WTC11 (cell line): Measurements from ENCODE around the gene NPSR1. TPM values are rescaled to one million over a fixed set of nuclear protein-coding genes. Genes with fewer than 3 reads are reported as not detected.
"Not testable (repeated sequence)": the region's sequence is repeated elsewhere in the genome, so short reads cannot be mapped to it uniquely, and the experiment has no call there.

ENCODE experiments used
- ATAC-seq: fragments of 200-7000 bp; cut with Tn5 transposase; 2 replicates; pipeline ENCODE4 v1.10.0; 2021; ENCODE audit warnings: mild to moderate bottlenecking, moderate library complexity
- CTCF ChIA-PET: fragments of 300-600 bp; sonication (Branson Sonifier 250); formaldehyde crosslinking; loops from one replicate; lab custom pipeline; 2021; ENCODE audit warnings: antibody characterized with exemption; lab: Charles Lee
- POLR2A ChIA-PET: fragments of 350-600 bp; sonication (Branson Sonifier 250); formaldehyde crosslinking; loops from one replicate; lab custom pipeline; 2021; ENCODE audit warnings: antibody characterized with exemption; lab: Charles Lee
- DNase-seq: peaks from one replicate; pipeline ENCODE4 v3.0.0; 2021; ENCODE audit warnings: low spot score
- H3K27ac Mint-ChIP-seq: 2 replicates; pipeline ENCODE4 v1.8.0; 2021; ENCODE audit warnings: mixed read lengths
- H3K27me3 Mint-ChIP-seq: 2 replicates; pipeline ENCODE4 v1.8.0; 2021; ENCODE audit warnings: low read depth, mild to moderate bottlenecking, moderate library complexity, mixed read lengths
- H3K36me3 Mint-ChIP-seq: 2 replicates; pipeline ENCODE4 v1.8.0; 2021; ENCODE audit warnings: mixed read lengths
- H3K4me1 Mint-ChIP-seq: 2 replicates; pipeline ENCODE4 v1.8.0; 2022; ENCODE audit warnings: mixed read lengths
- H3K4me3 Mint-ChIP-seq: 2 replicates; pipeline ENCODE4 v1.8.0; 2021; ENCODE audit warnings: mild to moderate bottlenecking, moderate library complexity, mixed read lengths
- H3K9me3 Mint-ChIP-seq: 2 replicates; pipeline ENCODE4 v1.8.0; 2021; ENCODE audit warnings: mixed read lengths
- CBFB ChIP-seq: sonication (generic); formaldehyde crosslinking; IDR thresholded peaks from 2 replicates; pipeline ENCODE4 v1.8.1; 2022; ENCODE audit warnings: mild to moderate bottlenecking, low read depth, missing genetic modification reagents
- ETV6 ChIP-seq: sonication (generic); formaldehyde crosslinking; IDR thresholded peaks from 2 replicates; pipeline ENCODE4 v1.8.1; 2022; ENCODE audit warnings: mild to moderate bottlenecking, missing genetic modification reagents
- FOXK1 ChIP-seq: sonication (generic); formaldehyde crosslinking; IDR thresholded peaks from 2 replicates; pipeline ENCODE4 v1.8.0; 2022; ENCODE audit warnings: mild to moderate bottlenecking, moderate library complexity, missing genetic modification reagents
- FOXP1 ChIP-seq: sonication (generic); formaldehyde crosslinking; IDR thresholded peaks from 2 replicates; pipeline ENCODE4 v1.8.0; 2022; ENCODE audit warnings: missing genetic modification reagents, mild to moderate bottlenecking, moderate library complexity, borderline replicate concordance
- NR1H2 ChIP-seq: sonication (generic); formaldehyde crosslinking; IDR thresholded peaks from 2 replicates; pipeline ENCODE4 v1.9.0; 2021; ENCODE audit warnings: mild to moderate bottlenecking, moderate library complexity, missing genetic modification reagents
- PRRX2 ChIP-seq: fragments of 250-450 bp; sonication (Bioruptor Pico); IDR thresholded peaks from 2 replicates; pipeline ENCODE4 v1.8.0; 2021; ENCODE audit warnings: mild to moderate bottlenecking
- SMAD4 ChIP-seq: sonication (generic); formaldehyde crosslinking; IDR thresholded peaks from 2 replicates; pipeline ENCODE4 v1.8.0; 2022; ENCODE audit warnings: mild to moderate bottlenecking, missing genetic modification reagents
- TCF7 ChIP-seq: sonication (generic); formaldehyde crosslinking; IDR thresholded peaks from 2 replicates; pipeline ENCODE4 v1.8.0; 2022; ENCODE audit warnings: mild to moderate bottlenecking, low read depth, missing genetic modification reagents, moderate library complexity
- ZBTB21 ChIP-seq: sonication (generic); formaldehyde crosslinking; IDR thresholded peaks from 2 replicates; pipeline ENCODE4 v1.8.1; 2023; ENCODE audit warnings: mild to moderate bottlenecking, missing genetic modification reagents, borderline replicate concordance
- ZNF317 ChIP-seq: sonication (generic); formaldehyde crosslinking; IDR thresholded peaks from 2 replicates; pipeline ENCODE4 v1.8.1; 2023; ENCODE audit warnings: low read depth, mild to moderate bottlenecking, moderate library complexity, missing genetic modification reagents, borderline replicate concordance
- total RNA-seq: library from RNA; stranded (reverse); gene quantifications from 3 replicates; pipeline ENCODE4 v1.2.3, GENCODE V29; 2021
- TF ChIP-seq, protein P1 (sequence below): sonication (generic); formaldehyde crosslinking; IDR thresholded peaks from 2 replicates; pipeline ENCODE4 v1.8.0; 2023; ENCODE audit warnings: mild to moderate bottlenecking, missing genetic modification reagents
- TF ChIP-seq, protein P2 (sequence below): fragments of 250-450 bp; sonication (Bioruptor Pico); IDR thresholded peaks from 2 replicates; pipeline ENCODE4 v1.8.0; 2021; ENCODE audit warnings: mild to moderate bottlenecking
- TF ChIP-seq, protein P3 (sequence below): sonication (generic); formaldehyde crosslinking; IDR thresholded peaks from 2 replicates; pipeline ENCODE4 v1.8.1; 2023; ENCODE audit warnings: mild to moderate bottlenecking, missing genetic modification reagents, borderline replicate concordance
- TF ChIP-seq, protein P4 (sequence below): sonication (generic); formaldehyde crosslinking; IDR thresholded peaks from 2 replicates; pipeline ENCODE4 v1.8.0; 2022; ENCODE audit warnings: missing genetic modification reagents
- TF ChIP-seq, protein P5 (sequence below): sonication (generic); formaldehyde crosslinking; conservative IDR thresholded peaks from 2 replicates; pipeline ENCODE4 v1.8.1; 2023; ENCODE audit warnings: mild to moderate bottlenecking, low read depth, missing genetic modification reagents, moderate library complexity
- TF ChIP-seq, protein P6 (sequence below): fragments of 250-450 bp; sonication (Bioruptor Pico); IDR thresholded peaks from 2 replicates; pipeline ENCODE4 v1.9.0; 2021; ENCODE audit warnings: moderate library complexity, mild to moderate bottlenecking, inconsistent platforms, borderline replicate concordance
- TF ChIP-seq, protein P7 (sequence below): fragments of 250-450 bp; sonication (Bioruptor Pico); IDR thresholded peaks from 2 replicates; pipeline ENCODE4 v1.9.0; 2021; ENCODE audit warnings: mild to moderate bottlenecking

Gene NPSR1
- total RNA-seq, 1 experiment from 2014 or later: not detected

DNA sequence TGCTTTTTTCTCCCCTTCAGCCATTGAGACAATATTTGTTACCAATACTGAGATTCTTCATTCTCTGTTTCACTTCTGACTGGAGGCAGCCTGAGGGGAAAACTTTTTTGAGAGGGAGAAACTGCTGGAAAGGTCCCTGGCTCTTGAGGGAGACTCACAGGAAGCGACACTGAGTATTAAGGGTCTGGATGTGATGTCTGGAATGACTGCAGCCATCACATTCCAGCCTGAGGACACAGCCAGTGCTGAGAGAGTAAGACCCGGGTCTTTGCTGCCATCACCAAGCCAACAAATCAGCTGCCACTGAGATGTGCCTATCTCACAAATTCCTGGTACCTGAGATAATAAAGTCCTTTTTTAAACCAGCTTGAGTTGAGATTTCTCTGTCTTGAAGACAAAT lies 221.9 kb downstream of the NPSR1 start:
- POLR2A ChIA-PET: no interaction called here
- ATAC-seq (no peak; the same call in 1 of the 2 replicates), DNase-seq (no peak)
- Mint-ChIP-seq H3K9me3 (peaks cover 41% of the 10 kb centered on the region), H3K36me3 (peaks cover 36% of the 10 kb centered on the region), H3K27me3 (peaks cover 4% of the 10 kb centered on the region), H3K4me3 (no peak overlapping the region), H3K4me1 (peaks cover 48% of the 10 kb centered on the region), H3K27ac (peak overlapping the region; percentile 64)
- TF ChIP-seq SMAD4 (CRISPR knock-in tag) (no peak), NR1H2 (CRISPR knock-in tag) (no peak), FOXK1 (CRISPR knock-in tag) (no peak), ZBTB21 (CRISPR knock-in tag) (no peak), PRRX2 (CRISPR knock-in tag) (no peak), ETV6 (CRISPR knock-in tag) (no peak), TCF7 (CRISPR knock-in tag) (no peak), CBFB (CRISPR knock-in tag) (no peak), FOXP1 (CRISPR knock-in tag) (no peak), ZNF317 (CRISPR knock-in tag) (no peak)
- TF ChIP-seq, protein P1, sequence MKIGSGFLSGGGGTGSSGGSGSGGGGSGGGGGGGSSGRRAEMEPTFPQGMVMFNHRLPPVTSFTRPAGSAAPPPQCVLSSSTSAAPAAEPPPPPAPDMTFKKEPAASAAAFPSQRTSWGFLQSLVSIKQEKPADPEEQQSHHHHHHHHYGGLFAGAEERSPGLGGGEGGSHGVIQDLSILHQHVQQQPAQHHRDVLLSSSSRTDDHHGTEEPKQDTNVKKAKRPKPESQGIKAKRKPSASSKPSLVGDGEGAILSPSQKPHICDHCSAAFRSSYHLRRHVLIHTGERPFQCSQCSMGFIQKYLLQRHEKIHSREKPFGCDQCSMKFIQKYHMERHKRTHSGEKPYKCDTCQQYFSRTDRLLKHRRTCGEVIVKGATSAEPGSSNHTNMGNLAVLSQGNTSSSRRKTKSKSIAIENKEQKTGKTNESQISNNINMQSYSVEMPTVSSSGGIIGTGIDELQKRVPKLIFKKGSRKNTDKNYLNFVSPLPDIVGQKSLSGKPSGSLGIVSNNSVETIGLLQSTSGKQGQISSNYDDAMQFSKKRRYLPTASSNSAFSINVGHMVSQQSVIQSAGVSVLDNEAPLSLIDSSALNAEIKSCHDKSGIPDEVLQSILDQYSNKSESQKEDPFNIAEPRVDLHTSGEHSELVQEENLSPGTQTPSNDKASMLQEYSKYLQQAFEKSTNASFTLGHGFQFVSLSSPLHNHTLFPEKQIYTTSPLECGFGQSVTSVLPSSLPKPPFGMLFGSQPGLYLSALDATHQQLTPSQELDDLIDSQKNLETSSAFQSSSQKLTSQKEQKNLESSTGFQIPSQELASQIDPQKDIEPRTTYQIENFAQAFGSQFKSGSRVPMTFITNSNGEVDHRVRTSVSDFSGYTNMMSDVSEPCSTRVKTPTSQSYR: no peak
- TF ChIP-seq, protein P2, sequence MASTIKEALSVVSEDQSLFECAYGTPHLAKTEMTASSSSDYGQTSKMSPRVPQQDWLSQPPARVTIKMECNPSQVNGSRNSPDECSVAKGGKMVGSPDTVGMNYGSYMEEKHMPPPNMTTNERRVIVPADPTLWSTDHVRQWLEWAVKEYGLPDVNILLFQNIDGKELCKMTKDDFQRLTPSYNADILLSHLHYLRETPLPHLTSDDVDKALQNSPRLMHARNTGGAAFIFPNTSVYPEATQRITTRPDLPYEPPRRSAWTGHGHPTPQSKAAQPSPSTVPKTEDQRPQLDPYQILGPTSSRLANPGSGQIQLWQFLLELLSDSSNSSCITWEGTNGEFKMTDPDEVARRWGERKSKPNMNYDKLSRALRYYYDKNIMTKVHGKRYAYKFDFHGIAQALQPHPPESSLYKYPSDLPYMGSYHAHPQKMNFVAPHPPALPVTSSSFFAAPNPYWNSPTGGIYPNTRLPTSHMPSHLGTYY (CRISPR knock-in tag): no peak
- TF ChIP-seq, protein P3, sequence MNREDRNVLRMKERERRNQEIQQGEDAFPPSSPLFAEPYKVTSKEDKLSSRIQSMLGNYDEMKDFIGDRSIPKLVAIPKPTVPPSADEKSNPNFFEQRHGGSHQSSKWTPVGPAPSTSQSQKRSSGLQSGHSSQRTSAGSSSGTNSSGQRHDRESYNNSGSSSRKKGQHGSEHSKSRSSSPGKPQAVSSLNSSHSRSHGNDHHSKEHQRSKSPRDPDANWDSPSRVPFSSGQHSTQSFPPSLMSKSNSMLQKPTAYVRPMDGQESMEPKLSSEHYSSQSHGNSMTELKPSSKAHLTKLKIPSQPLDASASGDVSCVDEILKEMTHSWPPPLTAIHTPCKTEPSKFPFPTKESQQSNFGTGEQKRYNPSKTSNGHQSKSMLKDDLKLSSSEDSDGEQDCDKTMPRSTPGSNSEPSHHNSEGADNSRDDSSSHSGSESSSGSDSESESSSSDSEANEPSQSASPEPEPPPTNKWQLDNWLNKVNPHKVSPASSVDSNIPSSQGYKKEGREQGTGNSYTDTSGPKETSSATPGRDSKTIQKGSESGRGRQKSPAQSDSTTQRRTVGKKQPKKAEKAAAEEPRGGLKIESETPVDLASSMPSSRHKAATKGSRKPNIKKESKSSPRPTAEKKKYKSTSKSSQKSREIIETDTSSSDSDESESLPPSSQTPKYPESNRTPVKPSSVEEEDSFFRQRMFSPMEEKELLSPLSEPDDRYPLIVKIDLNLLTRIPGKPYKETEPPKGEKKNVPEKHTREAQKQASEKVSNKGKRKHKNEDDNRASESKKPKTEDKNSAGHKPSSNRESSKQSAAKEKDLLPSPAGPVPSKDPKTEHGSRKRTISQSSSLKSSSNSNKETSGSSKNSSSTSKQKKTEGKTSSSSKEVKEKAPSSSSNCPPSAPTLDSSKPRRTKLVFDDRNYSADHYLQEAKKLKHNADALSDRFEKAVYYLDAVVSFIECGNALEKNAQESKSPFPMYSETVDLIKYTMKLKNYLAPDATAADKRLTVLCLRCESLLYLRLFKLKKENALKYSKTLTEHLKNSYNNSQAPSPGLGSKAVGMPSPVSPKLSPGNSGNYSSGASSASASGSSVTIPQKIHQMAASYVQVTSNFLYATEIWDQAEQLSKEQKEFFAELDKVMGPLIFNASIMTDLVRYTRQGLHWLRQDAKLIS (CRISPR knock-in tag): no peak
- TF ChIP-seq, protein P4, sequence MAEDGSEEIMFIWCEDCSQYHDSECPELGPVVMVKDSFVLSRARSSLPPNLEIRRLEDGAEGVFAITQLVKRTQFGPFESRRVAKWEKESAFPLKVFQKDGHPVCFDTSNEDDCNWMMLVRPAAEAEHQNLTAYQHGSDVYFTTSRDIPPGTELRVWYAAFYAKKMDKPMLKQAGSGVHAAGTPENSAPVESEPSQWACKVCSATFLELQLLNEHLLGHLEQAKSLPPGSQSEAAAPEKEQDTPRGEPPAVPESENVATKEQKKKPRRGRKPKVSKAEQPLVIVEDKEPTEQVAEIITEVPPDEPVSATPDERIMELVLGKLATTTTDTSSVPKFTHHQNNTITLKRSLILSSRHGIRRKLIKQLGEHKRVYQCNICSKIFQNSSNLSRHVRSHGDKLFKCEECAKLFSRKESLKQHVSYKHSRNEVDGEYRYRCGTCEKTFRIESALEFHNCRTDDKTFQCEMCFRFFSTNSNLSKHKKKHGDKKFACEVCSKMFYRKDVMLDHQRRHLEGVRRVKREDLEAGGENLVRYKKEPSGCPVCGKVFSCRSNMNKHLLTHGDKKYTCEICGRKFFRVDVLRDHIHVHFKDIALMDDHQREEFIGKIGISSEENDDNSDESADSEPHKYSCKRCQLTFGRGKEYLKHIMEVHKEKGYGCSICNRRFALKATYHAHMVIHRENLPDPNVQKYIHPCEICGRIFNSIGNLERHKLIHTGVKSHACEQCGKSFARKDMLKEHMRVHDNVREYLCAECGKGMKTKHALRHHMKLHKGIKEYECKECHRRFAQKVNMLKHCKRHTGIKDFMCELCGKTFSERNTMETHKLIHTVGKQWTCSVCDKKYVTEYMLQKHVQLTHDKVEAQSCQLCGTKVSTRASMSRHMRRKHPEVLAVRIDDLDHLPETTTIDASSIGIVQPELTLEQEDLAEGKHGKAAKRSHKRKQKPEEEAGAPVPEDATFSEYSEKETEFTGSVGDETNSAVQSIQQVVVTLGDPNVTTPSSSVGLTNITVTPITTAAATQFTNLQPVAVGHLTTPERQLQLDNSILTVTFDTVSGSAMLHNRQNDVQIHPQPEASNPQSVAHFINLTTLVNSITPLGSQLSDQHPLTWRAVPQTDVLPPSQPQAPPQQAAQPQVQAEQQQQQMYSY (CRISPR knock-in tag): no peak
- TF ChIP-seq, protein P5, sequence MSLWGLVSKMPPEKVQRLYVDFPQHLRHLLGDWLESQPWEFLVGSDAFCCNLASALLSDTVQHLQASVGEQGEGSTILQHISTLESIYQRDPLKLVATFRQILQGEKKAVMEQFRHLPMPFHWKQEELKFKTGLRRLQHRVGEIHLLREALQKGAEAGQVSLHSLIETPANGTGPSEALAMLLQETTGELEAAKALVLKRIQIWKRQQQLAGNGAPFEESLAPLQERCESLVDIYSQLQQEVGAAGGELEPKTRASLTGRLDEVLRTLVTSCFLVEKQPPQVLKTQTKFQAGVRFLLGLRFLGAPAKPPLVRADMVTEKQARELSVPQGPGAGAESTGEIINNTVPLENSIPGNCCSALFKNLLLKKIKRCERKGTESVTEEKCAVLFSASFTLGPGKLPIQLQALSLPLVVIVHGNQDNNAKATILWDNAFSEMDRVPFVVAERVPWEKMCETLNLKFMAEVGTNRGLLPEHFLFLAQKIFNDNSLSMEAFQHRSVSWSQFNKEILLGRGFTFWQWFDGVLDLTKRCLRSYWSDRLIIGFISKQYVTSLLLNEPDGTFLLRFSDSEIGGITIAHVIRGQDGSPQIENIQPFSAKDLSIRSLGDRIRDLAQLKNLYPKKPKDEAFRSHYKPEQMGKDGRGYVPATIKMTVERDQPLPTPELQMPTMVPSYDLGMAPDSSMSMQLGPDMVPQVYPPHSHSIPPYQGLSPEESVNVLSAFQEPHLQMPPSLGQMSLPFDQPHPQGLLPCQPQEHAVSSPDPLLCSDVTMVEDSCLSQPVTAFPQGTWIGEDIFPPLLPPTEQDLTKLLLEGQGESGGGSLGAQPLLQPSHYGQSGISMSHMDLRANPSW (CRISPR knock-in tag): no peak
- TF ChIP-seq, protein P6, sequence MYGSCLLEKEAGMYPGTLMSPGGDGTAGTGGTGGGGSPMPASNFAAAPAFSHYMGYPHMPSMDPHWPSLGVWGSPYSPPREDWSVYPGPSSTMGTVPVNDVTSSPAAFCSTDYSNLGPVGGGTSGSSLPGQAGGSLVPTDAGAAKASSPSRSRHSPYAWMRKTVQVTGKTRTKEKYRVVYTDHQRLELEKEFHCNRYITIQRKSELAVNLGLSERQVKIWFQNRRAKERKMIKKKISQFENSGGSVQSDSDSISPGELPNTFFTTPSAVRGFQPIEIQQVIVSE (CRISPR knock-in tag): no peak
- TF ChIP-seq, protein P7, sequence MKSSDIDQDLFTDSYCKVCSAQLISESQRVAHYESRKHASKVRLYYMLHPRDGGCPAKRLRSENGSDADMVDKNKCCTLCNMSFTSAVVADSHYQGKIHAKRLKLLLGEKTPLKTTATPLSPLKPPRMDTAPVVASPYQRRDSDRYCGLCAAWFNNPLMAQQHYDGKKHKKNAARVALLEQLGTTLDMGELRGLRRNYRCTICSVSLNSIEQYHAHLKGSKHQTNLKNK: no peak
- CTCF ChIA-PET: interaction anchor here (1.3 kb wide), 1 partner anchor 48 kb away, joined by 4 read pairs; no protein-coding TSS in a partner anchor

DNA sequence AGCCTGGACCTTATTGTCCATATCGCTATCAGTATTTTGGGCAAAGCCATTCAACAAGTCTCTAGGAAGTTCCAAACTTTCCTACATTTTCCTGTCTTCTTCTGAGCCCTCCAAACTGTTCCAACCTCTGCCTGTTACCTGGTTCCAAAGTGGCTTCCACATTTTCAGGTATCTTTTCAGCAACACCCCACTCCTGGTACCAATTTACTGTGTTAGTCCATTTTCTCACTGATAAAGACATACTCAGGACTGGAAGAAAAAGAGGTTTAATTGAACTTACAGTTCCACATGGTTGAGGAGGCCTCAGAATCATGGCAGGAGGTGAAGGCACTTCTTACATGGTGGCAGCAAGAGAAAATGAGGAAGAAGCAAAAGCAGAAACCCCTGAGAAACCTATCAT lies 225.8 kb downstream of the NPSR1 start:
- H3K9me3 Mint-ChIP-seq: peaks cover 64% of the 10 kb centered on the region
- H3K4me1 Mint-ChIP-seq: peaks cover 26% of the 10 kb centered on the region
- ATAC-seq, H3K27ac Mint-ChIP-seq, H3K27me3 Mint-ChIP-seq, DNase-seq, H3K4me3 Mint-ChIP-seq, POLR2A ChIA-PET: not testable (repeated sequence)
- CTCF ChIA-PET: interaction anchor here (0.6 kb wide), 1 partner anchor 153 kb away, joined by 3 read pairs; the partner anchor contains the start of gene DPY19L1
- peaks cover 40% of the 10 kb centered on the region for H3K36me3 Mint-ChIP-seq
